Stimulated activated CD8-positive, alpha-beta memory T cell treated with anti-CD3 and anti-CD28 coated beads, Interleukin-7, amount 100 ng/mL, for 1 hour (primary cell): Measurements from ENCODE around the gene SAMD4A.

Source experiments
- DNase-seq, 2 donors: peaks; one replicate each; pipeline ENCODE4 v3.0.0-alpha.2; 2020; ENCODE audit warnings: low read depth in 2 of 2

SAMD4A gene

GRCh38 chr14:54564868-54565784 lies 1.8 kb upstream of the SAMD4A start:
- DNase-seq, result peak in 1 of 2 donors; percentile 23

- DNase-seq, result peak; percentile 55 to 61
Measured at GRCh38 chr14:54565785-54566409, 1.0 kb upstream of the SAMD4A start.

- DNase-seq, result no peak
Measured at GRCh38 chr14:54567224-54567638, 303 bp downstream of the SAMD4A start.

- no peak for DNase-seq
Measured at GRCh38 chr14:54567639-54568561, 972 bp downstream of the SAMD4A start.

GRCh38 chr14:54568821-54569595 lies 2.1 kb downstream of the SAMD4A start:
- no peak for DNase-seq

- no peak for DNase-seq
Measured at GRCh38 chr14:54570047-54570446, 3.1 kb downstream of the SAMD4A start.

- DNase-seq, result no peak
Measured at GRCh38 chr14:54570631-54571415, 3.9 kb downstream of the SAMD4A start.

GRCh38 chr14:54572316-54572715 lies 5.4 kb downstream of the SAMD4A start:
- no peak for DNase-seq

- DNase-seq, result no peak
Measured at GRCh38 chr14:54574528-54574927, 7.6 kb downstream of the SAMD4A start.

- no peak for DNase-seq
Measured at GRCh38 chr14:54577494-54577893, 10.6 kb downstream of the SAMD4A start.

- no peak for DNase-seq
Measured at GRCh38 chr14:54577977-54578376, 11.0 kb downstream of the SAMD4A start.

GRCh38 chr14:54579621-54580020 lies 12.7 kb downstream of the SAMD4A start:
- no peak for DNase-seq

- no peak for DNase-seq
Measured at GRCh38 chr14:54580933-54581332, 14.0 kb downstream of the SAMD4A start.

- no peak for DNase-seq
Measured at GRCh38 chr14:54582334-54582733, 15.4 kb downstream of the SAMD4A start.

- DNase-seq, result no peak
Measured at GRCh38 chr14:54584097-54584496, 17.2 kb downstream of the SAMD4A start.

- DNase-seq, result no peak
Measured at GRCh38 chr14:54585214-54585613, 18.3 kb downstream of the SAMD4A start.

GRCh38 chr14:54589076-54589475 lies 22.1 kb downstream of the SAMD4A start:
- DNase-seq, result no peak

- DNase-seq, result no peak
Measured at GRCh38 chr14:54589843-54590242, 22.9 kb downstream of the SAMD4A start.

GRCh38 chr14:54590481-54590880 lies 23.6 kb downstream of the SAMD4A start:
- DNase-seq, result no peak

GRCh38 chr14:54591461-54591860 lies 24.5 kb downstream of the SAMD4A start:
- no peak for DNase-seq
